GM18861 (cell line): ENCODE measurements around the gene RGS19.

Experiments
- ATAC-seq: cut with Tn5 transposase; IDR thresholded peaks from one replicate; pipeline ENCODE4 v1.9.1; 2021; ENCODE audit not compliant: unreplicated experiment

The RGS19 gene

DNA sequence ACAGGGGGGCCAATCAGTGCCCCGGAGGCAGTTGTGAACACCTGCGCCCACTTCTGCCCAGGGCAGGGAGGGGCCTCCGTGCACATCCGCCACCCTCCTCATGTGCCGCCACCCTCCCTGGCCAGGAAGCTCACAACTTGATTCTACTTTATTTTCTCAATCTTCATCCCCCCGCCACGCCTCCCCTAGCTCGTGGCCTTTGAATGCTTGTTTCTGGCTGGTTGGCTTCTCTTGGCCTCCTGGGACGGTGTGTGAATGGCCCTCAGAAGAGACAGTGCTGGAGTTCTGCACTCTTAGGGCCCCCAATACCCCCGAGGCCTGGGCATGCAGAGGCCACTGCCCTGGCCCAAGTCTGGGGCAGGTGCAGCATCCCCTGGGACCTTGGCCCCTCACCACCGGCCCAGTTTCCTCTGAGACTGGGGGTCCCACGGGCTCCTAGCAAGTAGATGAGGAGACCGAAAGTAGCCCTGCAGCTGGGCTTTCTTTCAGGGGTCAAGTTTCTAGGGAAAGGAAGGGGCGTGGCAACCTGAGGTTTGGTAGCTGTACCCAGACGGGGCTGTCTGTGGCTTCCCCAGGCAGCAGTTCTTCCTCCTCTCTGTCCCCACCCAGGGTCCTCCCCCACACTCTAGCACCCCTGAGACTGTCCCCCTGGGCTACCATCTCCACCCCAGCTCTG, 1.3 kb downstream of the RGS19 start:
- peak; percentile 23 for ATAC-seq

DNA sequence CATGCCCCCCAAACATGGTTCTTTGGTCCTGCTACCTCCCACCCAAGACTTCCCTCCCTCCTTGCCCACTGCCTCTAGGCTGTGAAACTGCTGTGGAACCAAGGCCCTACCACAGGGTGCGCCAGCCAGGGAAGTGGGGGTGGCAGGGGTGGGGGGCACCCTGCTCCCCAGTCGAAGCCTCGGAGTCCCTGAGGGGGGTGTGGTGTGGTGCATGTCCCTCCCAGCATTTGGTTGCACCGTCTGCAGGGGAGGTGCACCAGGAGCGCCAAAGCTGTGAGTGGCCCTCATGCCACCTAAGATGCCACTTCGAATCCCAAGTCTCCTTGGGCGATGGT, 1.8 kb downstream of the RGS19 start:
- ATAC-seq: no peak

DNA sequence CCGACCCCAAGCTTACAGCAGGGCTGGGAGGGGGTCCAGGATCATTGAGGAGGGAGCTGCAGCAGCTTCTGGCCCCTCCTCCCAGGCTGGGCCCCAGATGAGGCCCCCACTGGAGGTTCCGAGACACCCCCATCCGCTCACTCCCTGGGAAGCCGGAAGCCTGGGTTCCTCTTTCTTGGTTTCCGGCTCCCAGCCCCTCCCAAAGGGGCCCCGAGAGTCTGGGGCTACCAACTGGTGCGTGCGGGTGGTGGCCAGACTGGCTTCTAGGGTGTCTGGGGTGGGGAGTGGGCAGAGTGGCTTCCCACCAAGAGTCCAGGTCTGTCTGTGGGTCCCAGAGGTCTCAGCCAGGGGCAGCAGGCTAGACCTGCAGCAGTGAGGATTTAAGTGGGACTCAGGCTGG, 2.2 kb downstream of the RGS19 start:
- ATAC-seq: no peak

DNA sequence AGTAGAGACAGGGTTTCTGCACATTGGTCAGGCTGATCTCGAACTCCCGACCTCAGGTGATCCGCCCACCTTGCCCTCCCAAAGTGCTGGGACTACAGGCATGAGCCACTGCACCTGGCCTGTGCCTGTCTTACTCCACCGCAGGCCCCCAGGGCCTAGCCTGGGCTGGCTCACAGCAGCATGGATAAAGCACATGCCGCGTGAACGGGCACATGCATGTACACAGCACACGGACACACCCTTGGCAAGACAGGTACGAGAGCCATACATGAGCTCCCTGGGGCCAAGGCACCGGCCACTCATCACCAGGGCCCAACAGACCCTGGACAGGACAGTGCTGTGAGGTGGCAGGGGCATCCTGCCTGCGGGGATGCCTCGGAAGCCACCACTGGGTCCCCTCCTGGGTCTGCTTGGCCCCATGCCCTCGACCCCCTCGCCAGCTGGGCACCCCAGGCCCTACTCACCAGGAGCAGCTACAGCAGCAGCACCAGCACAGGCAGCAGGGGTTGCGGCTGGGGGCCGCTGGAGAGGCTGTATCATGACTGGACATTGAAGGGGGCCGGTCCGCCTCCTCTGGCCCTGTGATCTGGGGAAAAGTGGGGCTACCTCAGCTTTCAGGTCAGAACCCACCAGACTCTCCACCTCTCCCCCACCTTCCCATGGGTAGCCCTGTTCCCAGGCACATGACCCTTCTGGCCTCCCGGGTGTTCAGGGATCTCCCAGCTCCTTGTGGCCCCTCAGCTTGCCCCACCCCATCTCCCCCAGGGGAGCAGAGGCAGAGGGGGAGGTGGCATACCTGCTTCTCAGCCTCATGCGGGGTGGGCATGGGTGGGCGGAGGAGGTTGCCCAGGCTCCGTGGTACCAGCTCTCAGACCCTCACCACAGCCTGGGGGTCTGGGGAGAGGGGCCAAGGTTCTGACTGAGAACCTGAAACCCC, 3.0 kb downstream of the RGS19 start:
- ATAC-seq: no peak

DNA sequence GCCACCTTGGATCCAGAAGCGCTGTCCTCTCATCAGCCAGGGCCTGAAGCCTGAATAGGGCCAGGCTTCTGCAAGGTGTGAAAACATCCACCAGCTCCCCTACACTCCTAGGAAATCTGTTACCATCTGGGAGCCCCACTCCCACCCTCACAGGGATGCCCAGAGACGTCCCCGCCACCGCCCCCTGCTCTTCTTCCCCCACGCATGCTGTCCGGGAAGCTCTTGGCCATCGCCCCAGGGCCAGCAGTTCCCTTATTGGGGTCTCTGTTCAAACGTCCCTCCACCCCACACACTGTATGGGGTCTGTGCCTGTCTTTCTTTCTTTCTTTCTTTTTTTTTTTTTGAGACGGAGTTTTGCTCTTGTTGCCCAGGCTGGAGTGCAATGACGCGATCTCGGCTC, 3.8 kb downstream of the RGS19 start:
- ATAC-seq: no peak

DNA sequence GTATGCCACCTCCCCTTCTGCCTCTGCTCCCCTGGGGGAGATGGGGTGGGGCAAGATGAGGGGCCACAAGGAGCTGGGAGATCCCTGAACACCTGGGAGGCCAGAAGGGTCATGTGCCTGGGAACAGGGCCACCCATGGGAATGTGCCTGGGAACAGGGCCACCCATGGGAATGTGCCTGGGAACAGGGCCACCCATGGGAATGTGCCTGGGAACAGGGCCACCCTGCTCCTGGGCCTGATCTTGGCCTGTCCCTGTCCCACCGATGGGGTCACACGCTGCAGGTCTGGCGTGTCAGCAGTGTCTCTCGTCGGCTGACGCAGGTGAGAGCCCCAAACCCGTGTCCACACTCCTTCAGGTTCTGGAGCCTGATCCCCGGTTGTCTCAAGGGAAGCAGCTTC, 4.4 kb downstream of the RGS19 start:
- no peak for ATAC-seq

DNA sequence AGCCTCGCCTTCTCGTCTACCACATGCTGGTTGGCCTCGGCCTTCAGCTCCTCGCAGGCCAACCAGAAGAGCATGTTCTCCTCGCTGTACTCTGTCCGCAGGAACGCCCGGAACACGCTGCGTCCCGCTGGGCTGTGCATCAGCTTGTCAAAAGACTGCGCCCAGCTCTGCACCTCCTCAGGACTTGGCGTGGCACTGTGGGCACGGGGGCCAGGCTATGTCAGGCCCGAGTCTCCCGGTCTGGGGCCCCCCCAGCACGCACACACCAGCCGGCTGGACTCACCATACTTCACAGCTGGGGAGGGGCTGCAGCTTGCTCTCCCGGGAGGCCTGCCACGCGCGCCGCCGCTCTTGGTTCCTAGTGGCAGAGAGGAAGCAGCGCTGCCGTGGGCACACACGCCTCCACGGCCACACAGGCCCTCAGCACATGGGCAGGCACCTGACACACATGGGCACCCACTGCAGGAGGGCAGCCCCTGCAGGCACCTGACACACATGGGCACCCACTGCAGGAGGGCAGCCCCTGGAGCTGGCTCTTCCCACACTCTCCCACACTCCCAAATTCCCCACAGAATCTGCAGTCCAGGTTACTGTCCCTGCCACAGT, 5.0 kb downstream of the RGS19 start:
- ATAC-seq: no peak

DNA sequence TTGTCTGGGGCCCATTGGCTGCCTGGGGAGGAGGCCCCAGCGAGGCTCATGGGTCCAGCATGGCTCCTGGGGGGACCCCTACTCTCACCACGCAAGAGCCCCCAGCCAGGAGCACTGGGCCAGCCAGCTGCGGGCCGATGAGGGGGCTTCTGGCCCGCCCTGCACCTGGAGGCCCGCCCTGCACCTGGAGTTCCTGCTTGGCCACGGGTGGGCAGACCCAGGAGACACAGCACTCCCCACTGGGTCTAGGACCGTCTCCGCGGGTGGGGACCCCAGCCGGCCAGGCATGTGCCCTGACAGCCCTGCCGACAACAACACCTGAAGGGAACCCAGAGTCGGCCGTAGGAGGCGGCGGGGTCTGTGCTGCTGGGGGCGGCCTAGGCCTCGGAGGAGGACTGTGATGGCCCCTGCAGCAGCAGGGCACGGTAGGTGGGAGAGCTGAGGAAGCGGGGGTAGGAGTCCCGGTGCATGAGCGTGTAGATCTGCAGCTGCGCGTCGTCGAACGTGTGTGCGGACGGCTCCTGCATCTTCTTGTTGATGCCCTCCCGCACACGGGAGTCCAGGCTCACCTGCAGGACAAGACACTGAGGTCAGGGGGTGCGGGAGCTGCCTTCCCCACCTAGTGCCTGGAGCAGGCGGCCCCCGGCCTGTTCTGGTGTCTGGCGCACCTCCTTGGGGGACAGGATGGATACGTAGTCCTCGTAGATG, 5.7 kb downstream of the RGS19 start:
- no peak for ATAC-seq

DNA sequence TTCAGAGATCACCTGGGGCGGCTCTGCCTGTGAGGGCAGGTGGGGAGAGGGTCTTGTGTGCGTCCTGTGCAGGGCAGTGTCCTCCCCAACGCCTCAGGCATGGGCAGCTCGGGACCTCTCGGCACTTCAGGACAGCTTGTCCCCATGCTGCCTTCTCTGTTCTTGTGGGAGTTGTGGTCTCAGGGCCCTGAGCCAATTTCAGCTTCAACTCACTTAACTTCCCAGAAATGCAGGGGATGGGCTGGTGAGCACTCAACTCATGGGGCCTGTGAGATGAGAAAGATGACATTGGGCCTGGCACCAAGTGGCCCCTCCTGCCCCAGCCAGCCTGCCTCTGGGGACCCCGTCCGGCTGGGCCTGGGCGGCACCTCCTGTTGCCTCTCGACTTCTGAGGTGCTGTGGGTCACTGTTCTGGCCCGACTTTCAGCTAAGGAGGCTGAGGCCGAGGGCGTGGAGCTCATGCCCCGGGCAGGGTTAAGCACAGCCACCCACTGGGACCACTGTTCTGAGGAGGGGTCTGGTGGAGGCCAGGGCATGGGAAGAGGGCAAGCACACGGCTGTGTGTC, 6.7 kb downstream of the RGS19 start:
- ATAC-seq: no peak

DNA sequence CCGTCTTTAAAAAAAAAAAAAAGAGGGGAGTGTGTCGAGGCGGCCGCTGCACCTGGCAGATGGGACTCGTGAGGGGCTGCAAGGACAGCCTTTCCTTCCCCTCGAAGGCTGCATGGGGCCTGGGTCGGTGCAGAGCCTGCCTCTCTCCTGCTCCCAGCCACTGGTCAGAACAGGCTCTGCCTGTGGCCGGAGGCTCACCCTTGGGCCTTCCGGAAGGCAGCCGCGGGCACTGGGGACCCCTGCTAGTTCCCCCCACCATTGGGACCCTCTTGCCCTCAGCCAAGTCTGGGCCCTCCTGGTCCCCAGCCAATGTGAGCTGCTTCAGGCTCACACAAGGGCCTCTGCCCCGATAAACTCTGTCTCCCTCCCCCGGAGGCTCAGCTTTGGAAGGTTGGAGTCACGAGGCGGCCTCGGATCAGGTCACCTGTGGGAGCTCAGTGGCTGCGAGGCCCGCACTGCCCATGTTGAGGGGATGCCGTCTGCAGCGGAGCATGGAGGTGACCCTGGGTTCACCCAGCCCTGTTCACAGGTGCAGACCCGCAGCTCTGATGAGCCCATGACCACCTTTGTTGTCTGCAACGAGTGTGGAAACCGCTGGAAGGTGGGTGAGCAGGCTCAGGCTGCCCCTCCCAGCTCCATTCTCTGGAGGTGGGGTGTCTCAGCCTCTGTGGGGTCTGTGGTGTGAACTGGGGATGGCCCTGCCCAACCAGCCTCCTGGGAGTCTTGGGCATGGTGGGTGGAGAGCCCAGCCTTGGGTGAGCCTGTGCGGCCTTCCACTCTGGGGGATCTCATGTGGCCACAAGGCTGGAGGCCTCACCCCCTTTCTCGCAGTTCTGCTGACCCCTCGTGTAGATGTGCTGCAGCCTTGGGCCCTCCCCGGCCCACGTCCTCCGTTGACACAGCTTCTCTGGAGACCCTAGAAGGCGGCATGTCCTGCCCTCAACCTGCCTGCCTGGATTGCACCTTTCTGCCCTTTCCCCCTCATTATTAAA, 7.7 kb downstream of the RGS19 start:
- ATAC-seq: no peak

DNA sequence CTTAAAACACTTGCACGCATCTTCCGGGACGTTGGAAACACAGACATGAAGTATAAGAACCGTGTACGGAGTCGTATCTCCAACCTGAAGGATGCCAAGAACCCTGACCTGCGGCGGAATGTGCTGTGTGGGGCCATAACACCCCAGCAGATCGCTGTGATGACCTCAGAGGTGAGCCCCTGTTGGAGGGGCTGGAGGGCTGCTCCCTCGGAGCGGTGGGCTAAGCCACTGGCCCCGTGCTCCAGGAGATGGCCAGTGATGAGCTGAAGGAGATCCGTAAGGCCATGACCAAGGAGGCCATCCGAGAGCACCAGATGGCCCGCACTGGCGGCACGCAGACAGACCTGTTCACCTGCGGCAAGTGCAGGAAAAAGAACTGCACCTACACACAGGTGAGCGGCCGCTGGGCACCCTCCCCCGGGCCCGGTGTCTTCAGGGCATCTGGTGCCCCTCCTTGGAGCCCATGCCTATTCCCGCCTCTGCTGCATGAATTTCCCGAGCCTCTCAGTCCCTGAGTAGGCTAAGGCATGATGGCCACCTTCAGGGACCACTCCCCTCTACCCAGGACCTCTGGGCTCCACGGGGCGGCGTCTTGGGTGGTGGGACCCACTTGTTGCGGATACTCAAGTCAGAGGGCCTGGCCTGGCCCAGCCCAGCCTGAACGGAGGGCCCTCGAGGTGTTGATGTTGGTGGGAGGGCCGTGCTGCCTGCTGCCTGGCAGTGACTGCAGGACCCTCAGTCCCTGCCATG, 8.9 kb downstream of the RGS19 start:
- ATAC-seq: no peak

DNA sequence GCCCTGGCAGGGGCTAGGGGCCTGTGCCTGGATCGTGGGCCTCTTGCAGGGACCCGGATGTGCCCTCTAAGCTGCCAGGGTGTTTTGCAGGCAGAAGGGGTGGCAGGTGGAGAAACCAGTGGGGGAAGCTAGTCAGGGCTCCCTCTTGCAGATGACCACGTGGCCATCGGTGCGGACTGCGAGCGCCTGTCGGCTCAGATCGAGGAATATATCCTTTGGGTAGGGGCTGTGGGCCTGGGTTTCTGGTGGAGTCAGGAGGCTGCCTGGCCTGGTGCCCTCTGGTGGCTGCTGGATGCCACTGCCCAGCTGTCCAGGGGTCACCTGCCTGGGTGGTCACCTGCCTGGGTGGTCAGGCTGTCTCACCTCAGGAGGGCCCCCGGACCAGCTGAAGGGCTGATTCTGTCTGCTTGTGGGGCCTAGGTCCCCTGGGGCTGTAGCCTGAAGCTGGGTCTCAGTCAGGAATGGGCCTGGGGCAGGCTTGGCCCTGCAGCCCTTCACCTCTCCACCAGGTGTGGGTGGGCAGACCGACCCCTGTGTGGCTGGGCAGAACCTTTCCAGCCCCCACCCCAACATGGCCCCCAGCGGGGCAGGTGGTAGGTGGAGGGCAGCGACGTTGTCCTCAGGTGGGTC, 9.6 kb downstream of the RGS19 start:
- ATAC-seq: no peak

DNA sequence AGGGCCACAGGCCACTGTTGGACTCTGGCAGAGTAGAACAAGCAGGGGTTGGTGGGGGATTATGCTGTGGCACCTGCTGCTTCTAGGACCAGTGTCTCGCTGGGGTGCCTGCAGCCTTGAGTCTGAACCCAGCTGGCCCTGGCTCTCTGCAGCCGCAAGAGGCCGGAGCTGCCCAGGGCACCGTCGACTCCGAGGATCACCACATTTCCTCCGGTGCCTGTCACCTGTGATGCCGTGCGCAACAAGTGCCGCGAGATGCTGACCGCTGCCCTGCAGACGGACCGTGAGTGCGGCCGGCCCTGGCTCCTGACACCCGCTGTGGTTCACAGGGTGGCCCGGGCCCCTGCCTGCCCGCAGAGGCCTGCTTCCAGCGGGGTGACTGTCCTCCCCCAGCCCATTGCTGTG, 10.1 kb downstream of the RGS19 start:
- no peak for ATAC-seq

DNA sequence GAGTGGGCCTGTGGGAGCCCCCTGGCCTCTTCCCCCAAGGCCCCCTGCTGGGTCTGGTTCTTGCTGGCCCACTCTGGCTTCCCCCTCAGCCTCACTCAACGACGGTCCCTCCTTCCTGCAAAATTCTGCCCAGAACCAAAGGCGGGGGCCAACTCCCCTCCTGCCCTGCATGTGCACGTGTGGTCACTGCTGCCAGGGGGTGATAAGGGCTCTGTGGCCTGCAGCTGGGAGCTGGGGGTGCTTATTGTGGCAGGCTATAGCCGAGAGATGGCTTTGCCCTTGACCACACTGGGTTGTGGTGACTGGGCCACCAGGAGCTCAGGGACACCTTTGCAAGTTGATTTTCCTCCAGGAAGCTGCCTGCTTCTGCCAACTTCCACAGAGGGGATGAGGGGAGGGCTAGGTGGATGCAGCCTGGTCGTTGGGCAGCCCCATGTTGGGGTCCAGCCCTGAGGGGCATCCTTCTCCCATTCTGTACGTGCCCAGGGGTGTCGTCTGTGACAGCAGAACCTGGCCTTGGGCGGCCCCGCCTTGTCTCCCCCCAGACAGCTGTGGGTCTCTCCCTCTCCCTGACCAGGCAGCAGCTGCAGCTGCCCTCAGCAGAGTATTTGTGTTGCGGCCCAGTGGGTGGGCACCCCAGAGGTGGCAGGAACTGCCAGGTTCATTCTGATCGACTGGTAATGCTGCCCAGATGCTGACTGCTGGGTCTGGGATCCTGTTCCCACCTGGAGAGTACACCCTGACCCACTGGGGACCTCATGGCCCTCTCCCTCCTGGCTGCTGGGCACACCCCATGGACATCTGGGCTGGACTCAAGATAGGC, 10.7 kb downstream of the RGS19 start:
- ATAC-seq: no peak

DNA sequence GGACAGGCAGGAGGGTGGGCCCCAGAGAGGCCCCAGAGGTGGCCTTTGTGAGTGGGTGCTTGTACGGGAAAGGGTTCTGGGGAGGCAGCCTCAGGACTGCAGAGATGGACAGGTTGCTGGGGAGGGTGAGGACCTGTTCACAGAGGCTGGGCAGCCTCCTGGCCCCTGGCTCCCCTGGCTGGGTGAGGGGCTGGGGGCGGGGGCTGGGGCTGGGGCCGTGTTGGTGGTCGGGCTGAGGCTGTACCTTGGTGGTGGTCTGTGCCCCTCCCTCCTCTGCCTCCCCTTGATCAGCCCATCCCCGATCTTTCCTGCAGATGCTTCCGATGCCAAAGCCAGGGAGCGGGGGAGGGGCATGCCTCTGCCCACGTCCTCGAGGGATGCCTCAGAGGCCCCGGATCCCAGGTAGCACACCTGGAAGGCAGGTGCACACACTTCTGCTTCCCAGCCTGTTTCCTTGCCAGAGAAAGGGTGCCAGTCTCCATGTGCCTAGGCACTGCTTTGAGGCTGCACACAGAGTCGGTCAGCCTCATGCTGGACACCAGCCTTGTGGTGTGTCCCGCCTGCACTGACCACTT, 11.5 kb downstream of the RGS19 start:
- ATAC-seq: no peak

DNA sequence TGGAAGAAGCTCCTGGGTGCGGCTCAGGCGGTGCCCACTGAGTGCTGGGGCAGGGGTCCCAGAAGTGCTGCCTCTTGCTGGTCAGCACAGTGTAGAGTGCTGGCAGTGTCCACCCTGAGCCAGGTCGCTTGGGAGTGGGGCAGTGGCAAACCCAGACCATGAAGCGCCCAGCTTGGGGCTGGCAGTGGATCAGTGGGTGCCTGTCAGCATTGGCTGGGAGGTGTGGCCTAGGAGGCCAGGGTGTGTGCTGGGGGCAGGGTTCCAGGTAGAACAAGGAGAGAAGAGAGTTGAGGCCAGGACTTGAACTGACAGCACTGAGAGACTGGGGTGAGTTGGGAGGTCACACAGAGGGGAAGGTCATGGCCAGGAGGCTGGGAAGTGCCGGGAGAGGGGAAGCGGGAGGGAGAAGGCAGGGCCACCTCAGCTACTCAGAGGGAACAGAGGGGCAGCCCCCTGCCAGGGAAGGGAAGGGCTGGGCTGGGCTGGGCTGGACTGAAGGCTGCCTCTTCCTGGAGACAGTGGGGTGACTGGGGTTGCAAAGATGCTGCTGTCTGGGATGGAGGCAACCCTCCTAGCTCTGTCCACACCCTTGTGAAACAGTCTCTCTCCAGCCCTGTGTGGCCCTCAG, 12.2 kb downstream of the RGS19 start:
- no peak for ATAC-seq

DNA sequence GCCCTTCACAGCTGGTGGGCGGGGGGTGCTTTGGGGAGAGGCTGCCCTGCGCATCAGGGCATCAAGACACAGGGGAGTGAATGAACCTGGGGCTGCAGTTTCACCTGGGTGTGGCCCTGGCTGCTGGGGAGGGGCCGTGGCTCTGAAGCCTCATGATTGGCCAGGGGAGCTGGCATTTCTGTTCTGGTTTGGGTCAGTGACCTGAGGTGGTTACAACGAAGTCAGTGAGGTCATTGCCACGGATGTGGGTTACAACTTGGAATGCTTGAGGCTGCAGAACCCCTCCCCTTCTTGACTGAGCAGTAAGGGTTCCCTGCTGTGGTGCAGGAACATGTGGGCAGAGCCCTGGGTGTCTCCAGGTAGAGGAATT, 13.4 kb downstream of the RGS19 start:
- peak; percentile 40 for ATAC-seq
